SK-N-MC (cell line): Measurements from ENCODE around the gene KANTR.

Source experiments
- EZH2 ChIP-seq: fragments of 200-600 bp; sonication (generic); IDR thresholded peaks from one replicate; pipeline ENCODE4 v1.6.1; 2017; ENCODE audit warnings: antibody characterized with exemption
- POLR2AphosphoS5 ChIP-seq: IDR thresholded peaks from 2 replicates; pipeline ENCODE4 v1.6.1; 2012; ENCODE audit warnings: mild to moderate bottlenecking, low read depth, low read length, borderline replicate concordance

DNA sequence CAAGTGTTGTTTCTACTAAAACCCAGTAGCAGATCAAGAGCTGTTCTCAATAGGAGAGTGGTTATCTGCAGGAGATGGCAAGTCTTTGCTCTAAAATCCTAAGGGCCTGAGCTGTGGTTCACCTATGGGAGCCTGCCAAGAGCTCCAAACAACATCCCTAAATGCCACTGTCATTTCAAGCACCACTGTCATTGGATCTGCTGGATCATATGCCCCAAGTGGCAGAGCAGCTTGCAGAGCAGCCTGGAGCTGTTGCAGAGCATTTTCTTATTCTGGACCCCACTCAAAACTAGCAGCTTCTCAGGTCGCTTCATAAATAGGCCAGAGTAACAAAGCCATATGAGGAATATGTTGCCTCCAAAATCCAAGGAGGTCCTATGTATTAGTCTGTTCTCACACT lies 59.6 kb downstream of the KANTR start:
- TF ChIP-seq POLR2AphosphoS5 (no peak), EZH2 (no peak)
